Activated naive CD8-positive, alpha-beta T cell treated with anti-CD3 and anti-CD28 coated beads, Interleukin-2, amount 10 ng/mL, durations not matched to agents 7 days and 5 days (primary cell): Measurements from ENCODE around the gene TGFBRAP1. TPM values are rescaled to one million over a fixed set of nuclear protein-coding genes. Genes with fewer than 3 reads are reported as not detected.

Experiments used
- ATAC-seq: fragments of 150-1000 bp; cut with Tn5 transposase; one replicate; pipeline ENCODE4 v1.10.0; 2021; ENCODE audit warnings: low read depth, moderate library complexity
- POLR2A ChIA-PET: fragments of 350-600 bp; sonication (Branson Sonifier 250); formaldehyde crosslinking; loops from one replicate; lab custom pipeline; 2021; ENCODE audit warnings: antibody characterized with exemption; lab: Charles Lee
- DNase-seq: peaks from one replicate; pipeline ENCODE4 v3.0.0; 2021
- H3K27ac Mint-ChIP-seq: one replicate; pipeline ENCODE4 v1.8.0; 2022; ENCODE audit warnings: mild to moderate bottlenecking, mixed read lengths
- H3K27me3 Mint-ChIP-seq: one replicate; pipeline ENCODE4 v1.8.0; 2022; ENCODE audit warnings: mild to moderate bottlenecking, moderate library complexity, mixed read lengths
- H3K36me3 Mint-ChIP-seq: one replicate; pipeline ENCODE4 v1.8.0; 2021; ENCODE audit warnings: mild to moderate bottlenecking, mixed read lengths
- H3K4me1 Mint-ChIP-seq: one replicate; pipeline ENCODE4 v1.8.0; 2021; ENCODE audit warnings: mixed read lengths
- H3K4me3 Mint-ChIP-seq: one replicate; pipeline ENCODE4 v1.8.0; 2022; ENCODE audit warnings: mild to moderate bottlenecking, moderate library complexity, mixed read lengths
- H3K9me3 Mint-ChIP-seq: one replicate; pipeline ENCODE4 v1.8.0; 2021; ENCODE audit warnings: mixed read lengths
- total RNA-seq, 2 experiments: library from RNA; stranded (reverse); gene quantifications; one replicate each; pipeline ENCODE4 v1.2.3, GENCODE V29; 2021

The TGFBRAP1 gene
- total RNA-seq, 2 experiments from 2014 or later = 17.8 to 19.3 TPM

GRCh38 chr2:105323111-105323510 lies 6.4 kb downstream of the TGFBRAP1 start:
- Mint-ChIP-seq H3K27me3 (no peaks in the 10 kb centered on the region), H3K4me1 (peaks cover 17% of the 10 kb centered on the region), H3K36me3 (peaks cover 5% of the 10 kb centered on the region), H3K4me3 (no peak overlapping the region), H3K9me3 (no peaks in the 10 kb centered on the region), H3K27ac (no peak overlapping the region)
- DNase-seq = no peak
- POLR2A ChIA-PET = no interaction called here
- ATAC-seq = no peak

GRCh38 chr2:105321875-105322646 lies 7.5 kb downstream of the TGFBRAP1 start:
- Mint-ChIP-seq H3K4me1 (peaks cover 14% of the 10 kb centered on the region), H3K36me3 (peaks cover 8% of the 10 kb centered on the region), H3K4me3 (no peak overlapping the region), H3K27ac (no peak overlapping the region), H3K27me3 (no peaks in the 10 kb centered on the region), H3K9me3 (no peaks in the 10 kb centered on the region)
- DNase-seq (no peak), ATAC-seq (no peak)
- POLR2A ChIA-PET = no interaction called here

GRCh38 chr2:105320651-105321215 lies 8.8 kb downstream of the TGFBRAP1 start:
- H3K4me1 Mint-ChIP-seq = peaks cover 14% of the 10 kb centered on the region

GRCh38 chr2:105317937-105318336 lies 11.6 kb downstream of the TGFBRAP1 start:
- H3K4me3 Mint-ChIP-seq = no peak overlapping the region
- H3K36me3 Mint-ChIP-seq = peaks cover 5% of the 10 kb centered on the region
- H3K27me3 Mint-ChIP-seq = no peaks in the 10 kb centered on the region
- H3K9me3 Mint-ChIP-seq = no peaks in the 10 kb centered on the region
- peaks cover 9% of the 10 kb centered on the region for H3K4me1 Mint-ChIP-seq
- ATAC-seq (no peak), DNase-seq (no peak)
- POLR2A ChIA-PET = no interaction called here
- no peak overlapping the region for H3K27ac Mint-ChIP-seq

More at GRCh38 chr2:105320651-105321215, 8.8 kb downstream of the TGFBRAP1 start:
- DNase-seq = no peak
- no peak for ATAC-seq
- Mint-ChIP-seq H3K36me3 (peaks cover 8% of the 10 kb centered on the region), H3K27me3 (no peaks in the 10 kb centered on the region), H3K9me3 (no peaks in the 10 kb centered on the region), H3K4me3 (no peak overlapping the region), H3K27ac (no peak overlapping the region)
- POLR2A ChIA-PET = no interaction called here

GRCh38 chr2:105315314-105315713 lies 14.2 kb downstream of the TGFBRAP1 start:
- H3K9me3 Mint-ChIP-seq = no peaks in the 10 kb centered on the region
- no peak overlapping the region for H3K4me3 Mint-ChIP-seq
- DNase-seq = no peak
- POLR2A ChIA-PET = interaction anchor here (1.0 kb wide), 2 partner anchors 13 to 14 kb away, joined by 3 read pairs; partner anchors contain the start of gene TGFBRAP1
- H3K36me3 Mint-ChIP-seq = peaks cover 5% of the 10 kb centered on the region
- H3K4me1 Mint-ChIP-seq = peaks cover 6% of the 10 kb centered on the region
- no peaks in the 10 kb centered on the region for H3K27me3 Mint-ChIP-seq
- H3K27ac Mint-ChIP-seq = no peak overlapping the region
- no peak for ATAC-seq

- POLR2A ChIA-PET = no interaction called here
- no peaks in the 10 kb centered on the region for H3K9me3 Mint-ChIP-seq
- H3K4me3 Mint-ChIP-seq = no peak overlapping the region
- DNase-seq = no peak
- H3K27me3 Mint-ChIP-seq = no peaks in the 10 kb centered on the region
- peaks cover 5% of the 10 kb centered on the region for H3K36me3 Mint-ChIP-seq
- ATAC-seq = no peak
- H3K4me1 Mint-ChIP-seq = peaks cover 5% of the 10 kb centered on the region
- no peak overlapping the region for H3K27ac Mint-ChIP-seq
These were observed 15.7 kb downstream of the TGFBRAP1 start for GRCh38 chr2:105313877-105314276.

- no peak overlapping the region for H3K4me3 Mint-ChIP-seq
- H3K27ac Mint-ChIP-seq = no peak overlapping the region
- no peak for ATAC-seq
- H3K36me3 Mint-ChIP-seq = peaks cover 7% of the 10 kb centered on the region
- peaks cover 11% of the 10 kb centered on the region for H3K4me1 Mint-ChIP-seq
- no peaks in the 10 kb centered on the region for H3K27me3 Mint-ChIP-seq
- POLR2A ChIA-PET = no interaction called here
- H3K9me3 Mint-ChIP-seq = no peaks in the 10 kb centered on the region
- DNase-seq = no peak
These were observed 20.4 kb downstream of the TGFBRAP1 start for GRCh38 chr2:105309147-105309545.

GRCh38 chr2:105308382-105309146 lies 21.0 kb downstream of the TGFBRAP1 start:
- Mint-ChIP-seq H3K27ac (no peak overlapping the region), H3K27me3 (no peaks in the 10 kb centered on the region), H3K9me3 (no peaks in the 10 kb centered on the region), H3K4me1 (peaks cover 12% of the 10 kb centered on the region), H3K36me3 (peaks cover 7% of the 10 kb centered on the region), H3K4me3 (no peak overlapping the region)
- POLR2A ChIA-PET = no interaction called here
- no peak for DNase-seq
- ATAC-seq = no peak

GRCh38 chr2:105307962-105308361 lies 21.6 kb downstream of the TGFBRAP1 start:
- Mint-ChIP-seq H3K9me3 (no peaks in the 10 kb centered on the region), H3K4me1 (peaks cover 15% of the 10 kb centered on the region), H3K27me3 (no peaks in the 10 kb centered on the region), H3K27ac (no peak overlapping the region), H3K36me3 (peaks cover 7% of the 10 kb centered on the region), H3K4me3 (no peak overlapping the region)
- POLR2A ChIA-PET = no interaction called here
- DNase-seq (no peak), ATAC-seq (no peak)

GRCh38 chr2:105307550-105307949 lies 22.0 kb downstream of the TGFBRAP1 start:
- Mint-ChIP-seq H3K36me3 (peaks cover 7% of the 10 kb centered on the region), H3K4me1 (peaks cover 18% of the 10 kb centered on the region), H3K4me3 (no peak overlapping the region), H3K27me3 (no peaks in the 10 kb centered on the region), H3K9me3 (no peaks in the 10 kb centered on the region), H3K27ac (no peak overlapping the region)
- no peak for ATAC-seq
- no peak for DNase-seq
- POLR2A ChIA-PET = no interaction called here

- no peak for DNase-seq
- Mint-ChIP-seq H3K27ac (no peak overlapping the region), H3K27me3 (no peaks in the 10 kb centered on the region), H3K36me3 (peaks cover 7% of the 10 kb centered on the region), H3K9me3 (no peaks in the 10 kb centered on the region), H3K4me1 (peaks cover 20% of the 10 kb centered on the region), H3K4me3 (no peak overlapping the region)
- ATAC-seq = no peak
- POLR2A ChIA-PET = no interaction called here
These were observed 22.4 kb downstream of the TGFBRAP1 start for GRCh38 chr2:105307146-105307545.

GRCh38 chr2:105301646-105302045 lies 27.9 kb downstream of the TGFBRAP1 start:
- Mint-ChIP-seq H3K27ac (no peak overlapping the region), H3K36me3 (peaks cover 10% of the 10 kb centered on the region), H3K9me3 (no peaks in the 10 kb centered on the region), H3K4me1 (peaks cover 20% of the 10 kb centered on the region), H3K4me3 (peak overlapping the region; percentile 28), H3K27me3 (no peaks in the 10 kb centered on the region)
- DNase-seq (peak; percentile 45), ATAC-seq (peak; percentile 71)
- POLR2A ChIA-PET = interaction anchor here (0.7 to 1.0 kb wide), 2 partner anchors 14 to 27 kb away, joined by 3 to 6 read pairs; no protein-coding TSS in a partner anchor

- DNase-seq (no peak), ATAC-seq (peak; percentile 15)
- H3K9me3 Mint-ChIP-seq = no peaks in the 10 kb centered on the region
- H3K36me3 Mint-ChIP-seq = peaks cover 14% of the 10 kb centered on the region
- POLR2A ChIA-PET = interaction anchor here (0.6 kb wide), 1 partner anchor 9 kb away, joined by 3 read pairs; no protein-coding TSS in a partner anchor
- H3K27ac Mint-ChIP-seq = no peak overlapping the region
- no peak overlapping the region for H3K4me3 Mint-ChIP-seq
- no peaks in the 10 kb centered on the region for H3K27me3 Mint-ChIP-seq
- H3K4me1 Mint-ChIP-seq = peaks cover 21% of the 10 kb centered on the region
These were observed 30.2 kb downstream of the TGFBRAP1 start for GRCh38 chr2:105299290-105299689.
